Measurements from ENCODE around the gene BICC1. TPM values are rescaled to one million over a fixed set of nuclear protein-coding genes. Genes with fewer than 3 reads are reported as not detected.

The BICC1 gene
- total and polyA plus RNA-seq, 2 of the 8 experiments (the other 6 are each of a cell fraction or from before 2014, with no cell fraction given), result 0.20 to 0.73 TPM

DNA sequence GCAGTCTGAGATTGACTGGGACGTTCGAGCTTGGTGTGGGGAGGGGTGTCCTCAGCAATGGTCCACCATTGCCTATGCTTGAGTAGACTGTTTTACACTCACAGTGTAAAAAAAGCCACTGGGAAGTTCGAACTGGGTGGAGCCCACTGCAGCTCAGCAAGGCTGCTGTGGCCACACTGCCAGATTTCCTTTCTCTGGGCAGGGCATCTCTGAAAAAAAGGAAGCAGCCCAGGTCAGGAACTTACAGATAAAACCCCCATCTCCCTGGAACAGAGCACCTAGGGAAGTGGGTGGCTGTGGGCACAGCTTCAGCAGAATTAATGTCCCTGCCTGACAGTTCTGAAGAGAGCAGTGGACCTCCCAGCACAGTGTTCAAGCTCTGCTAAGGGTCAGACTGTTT, 80.3 kb downstream of the BICC1 start (continued):
- TF ChIP-seq, protein P1, sequence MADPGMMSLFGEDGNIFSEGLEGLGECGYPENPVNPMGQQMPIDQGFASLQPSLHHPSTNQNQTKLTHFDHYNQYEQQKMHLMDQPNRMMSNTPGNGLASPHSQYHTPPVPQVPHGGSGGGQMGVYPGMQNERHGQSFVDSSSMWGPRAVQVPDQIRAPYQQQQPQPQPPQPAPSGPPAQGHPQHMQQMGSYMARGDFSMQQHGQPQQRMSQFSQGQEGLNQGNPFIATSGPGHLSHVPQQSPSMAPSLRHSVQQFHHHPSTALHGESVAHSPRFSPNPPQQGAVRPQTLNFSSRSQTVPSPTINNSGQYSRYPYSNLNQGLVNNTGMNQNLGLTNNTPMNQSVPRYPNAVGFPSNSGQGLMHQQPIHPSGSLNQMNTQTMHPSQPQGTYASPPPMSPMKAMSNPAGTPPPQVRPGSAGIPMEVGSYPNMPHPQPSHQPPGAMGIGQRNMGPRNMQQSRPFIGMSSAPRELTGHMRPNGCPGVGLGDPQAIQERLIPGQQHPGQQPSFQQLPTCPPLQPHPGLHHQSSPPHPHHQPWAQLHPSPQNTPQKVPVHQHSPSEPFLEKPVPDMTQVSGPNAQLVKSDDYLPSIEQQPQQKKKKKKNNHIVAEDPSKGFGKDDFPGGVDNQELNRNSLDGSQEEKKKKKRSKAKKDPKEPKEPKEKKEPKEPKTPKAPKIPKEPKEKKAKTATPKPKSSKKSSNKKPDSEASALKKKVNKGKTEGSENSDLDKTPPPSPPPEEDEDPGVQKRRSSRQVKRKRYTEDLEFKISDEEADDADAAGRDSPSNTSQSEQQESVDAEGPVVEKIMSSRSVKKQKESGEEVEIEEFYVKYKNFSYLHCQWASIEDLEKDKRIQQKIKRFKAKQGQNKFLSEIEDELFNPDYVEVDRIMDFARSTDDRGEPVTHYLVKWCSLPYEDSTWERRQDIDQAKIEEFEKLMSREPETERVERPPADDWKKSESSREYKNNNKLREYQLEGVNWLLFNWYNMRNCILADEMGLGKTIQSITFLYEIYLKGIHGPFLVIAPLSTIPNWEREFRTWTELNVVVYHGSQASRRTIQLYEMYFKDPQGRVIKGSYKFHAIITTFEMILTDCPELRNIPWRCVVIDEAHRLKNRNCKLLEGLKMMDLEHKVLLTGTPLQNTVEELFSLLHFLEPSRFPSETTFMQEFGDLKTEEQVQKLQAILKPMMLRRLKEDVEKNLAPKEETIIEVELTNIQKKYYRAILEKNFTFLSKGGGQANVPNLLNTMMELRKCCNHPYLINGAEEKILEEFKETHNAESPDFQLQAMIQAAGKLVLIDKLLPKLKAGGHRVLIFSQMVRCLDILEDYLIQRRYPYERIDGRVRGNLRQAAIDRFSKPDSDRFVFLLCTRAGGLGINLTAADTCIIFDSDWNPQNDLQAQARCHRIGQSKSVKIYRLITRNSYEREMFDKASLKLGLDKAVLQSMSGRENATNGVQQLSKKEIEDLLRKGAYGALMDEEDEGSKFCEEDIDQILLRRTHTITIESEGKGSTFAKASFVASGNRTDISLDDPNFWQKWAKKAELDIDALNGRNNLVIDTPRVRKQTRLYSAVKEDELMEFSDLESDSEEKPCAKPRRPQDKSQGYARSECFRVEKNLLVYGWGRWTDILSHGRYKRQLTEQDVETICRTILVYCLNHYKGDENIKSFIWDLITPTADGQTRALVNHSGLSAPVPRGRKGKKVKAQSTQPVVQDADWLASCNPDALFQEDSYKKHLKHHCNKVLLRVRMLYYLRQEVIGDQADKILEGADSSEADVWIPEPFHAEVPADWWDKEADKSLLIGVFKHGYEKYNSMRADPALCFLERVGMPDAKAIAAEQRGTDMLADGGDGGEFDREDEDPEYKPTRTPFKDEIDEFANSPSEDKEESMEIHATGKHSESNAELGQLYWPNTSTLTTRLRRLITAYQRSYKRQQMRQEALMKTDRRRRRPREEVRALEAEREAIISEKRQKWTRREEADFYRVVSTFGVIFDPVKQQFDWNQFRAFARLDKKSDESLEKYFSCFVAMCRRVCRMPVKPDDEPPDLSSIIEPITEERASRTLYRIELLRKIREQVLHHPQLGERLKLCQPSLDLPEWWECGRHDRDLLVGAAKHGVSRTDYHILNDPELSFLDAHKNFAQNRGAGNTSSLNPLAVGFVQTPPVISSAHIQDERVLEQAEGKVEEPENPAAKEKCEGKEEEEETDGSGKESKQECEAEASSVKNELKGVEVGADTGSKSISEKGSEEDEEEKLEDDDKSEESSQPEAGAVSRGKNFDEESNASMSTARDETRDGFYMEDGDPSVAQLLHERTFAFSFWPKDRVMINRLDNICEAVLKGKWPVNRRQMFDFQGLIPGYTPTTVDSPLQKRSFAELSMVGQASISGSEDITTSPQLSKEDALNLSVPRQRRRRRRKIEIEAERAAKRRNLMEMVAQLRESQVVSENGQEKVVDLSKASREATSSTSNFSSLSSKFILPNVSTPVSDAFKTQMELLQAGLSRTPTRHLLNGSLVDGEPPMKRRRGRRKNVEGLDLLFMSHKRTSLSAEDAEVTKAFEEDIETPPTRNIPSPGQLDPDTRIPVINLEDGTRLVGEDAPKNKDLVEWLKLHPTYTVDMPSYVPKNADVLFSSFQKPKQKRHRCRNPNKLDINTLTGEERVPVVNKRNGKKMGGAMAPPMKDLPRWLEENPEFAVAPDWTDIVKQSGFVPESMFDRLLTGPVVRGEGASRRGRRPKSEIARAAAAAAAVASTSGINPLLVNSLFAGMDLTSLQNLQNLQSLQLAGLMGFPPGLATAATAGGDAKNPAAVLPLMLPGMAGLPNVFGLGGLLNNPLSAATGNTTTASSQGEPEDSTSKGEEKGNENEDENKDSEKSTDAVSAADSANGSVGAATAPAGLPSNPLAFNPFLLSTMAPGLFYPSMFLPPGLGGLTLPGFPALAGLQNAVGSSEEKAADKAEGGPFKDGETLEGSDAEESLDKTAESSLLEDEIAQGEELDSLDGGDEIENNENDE (IDR thresholded peaks at IDR 0.05; ENCODE audit: insufficient replicate concordance, low read length), result no peak
- TF ChIP-seq TAF7 (optimal IDR thresholded peaks at IDR 0.05; ENCODE audit: borderline replicate concordance, low read depth, low read length) (no peak), BACH1 (IDR thresholded peaks at IDR 0.05; ENCODE audit: low read length) (no peak), HDAC2 (IDR thresholded peaks at IDR 0.05; ENCODE audit: borderline replicate concordance in 1 of 2, low read depth in 2 of 2, low read length in 2 of 2) (no peak), ASH2L (IDR thresholded peaks at IDR 0.05; ENCODE audit: low read length) (no peak), NANOG (IDR thresholded peaks at IDR 0.05; ENCODE audit: insufficient read depth, low read depth, low read length, poor library complexity, severe bottlenecking) (no peak), HDAC6 (IDR thresholded peaks at IDR 0.05; ENCODE audit: low read depth, low read length) (no peak), CEBPB (IDR thresholded peaks at IDR 0.05; ENCODE audit: low read depth, low read length) (no peak), MAX (IDR thresholded peaks at IDR 0.05) (no peak), SP1 (IDR thresholded peaks at IDR 0.05; ENCODE audit: low read depth, low read length) (no peak)
- TF ChIP-seq, protein P2, sequence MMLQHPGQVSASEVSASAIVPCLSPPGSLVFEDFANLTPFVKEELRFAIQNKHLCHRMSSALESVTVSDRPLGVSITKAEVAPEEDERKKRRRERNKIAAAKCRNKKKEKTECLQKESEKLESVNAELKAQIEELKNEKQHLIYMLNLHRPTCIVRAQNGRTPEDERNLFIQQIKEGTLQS (IDR thresholded peaks at IDR 0.05; ENCODE audit: insufficient read depth, low read depth, low read length), result no peak
